Islet precursor cell (in vitro differentiated cells): ENCODE measurements around the gene SLC34A1.
"Not testable (repeated sequence)": the region's sequence is repeated elsewhere in the genome, so short reads cannot be mapped to it uniquely, and the experiment has no call there.

Source experiments
- DNase-seq: peaks from one replicate; pipeline ENCODE4 v3.0.0-alpha.2; 2018

Gene SLC34A1

GRCh38 chr5:177356746-177357145 is 27.5 kb upstream of the SLC34A1 start:
- peak; percentile 41 for DNase-seq

DNA sequence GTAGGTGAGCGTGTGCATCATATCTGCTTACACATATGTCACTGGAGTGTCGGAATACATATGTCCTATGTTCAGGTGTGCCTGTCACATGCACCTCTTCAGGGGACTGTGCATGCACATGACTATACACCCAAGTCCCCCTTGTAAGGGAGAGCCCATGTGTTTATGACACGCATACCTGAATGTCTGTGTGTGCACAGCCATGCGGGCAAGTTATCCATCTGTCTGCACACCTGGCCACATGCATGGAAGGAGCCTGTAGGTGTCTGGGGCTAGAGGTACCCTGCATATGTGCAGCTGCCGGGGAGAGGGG is 27.1 kb upstream of the SLC34A1 start:
- DNase-seq = no peak

- DNase-seq = peak; percentile 43
Measured at GRCh38 chr5:177357459-177358351, 26.5 kb upstream of the SLC34A1 start, which contains the start of gene RGS14. Gene RGS14, plus strand, starts transcription at chr5:177357924. Its CDS starts 101 bp downstream, at chr5:177358025.

GRCh38 chr5:177358370-177358819 is 25.8 kb upstream of the SLC34A1 start:
- no peak for DNase-seq

- no peak for DNase-seq
Measured at GRCh38 chr5:177359451-177359851, 24.8 kb upstream of the SLC34A1 start.

- DNase-seq = no peak
Measured at GRCh38 chr5:177359860-177360259, 24.4 kb upstream of the SLC34A1 start.

DNA sequence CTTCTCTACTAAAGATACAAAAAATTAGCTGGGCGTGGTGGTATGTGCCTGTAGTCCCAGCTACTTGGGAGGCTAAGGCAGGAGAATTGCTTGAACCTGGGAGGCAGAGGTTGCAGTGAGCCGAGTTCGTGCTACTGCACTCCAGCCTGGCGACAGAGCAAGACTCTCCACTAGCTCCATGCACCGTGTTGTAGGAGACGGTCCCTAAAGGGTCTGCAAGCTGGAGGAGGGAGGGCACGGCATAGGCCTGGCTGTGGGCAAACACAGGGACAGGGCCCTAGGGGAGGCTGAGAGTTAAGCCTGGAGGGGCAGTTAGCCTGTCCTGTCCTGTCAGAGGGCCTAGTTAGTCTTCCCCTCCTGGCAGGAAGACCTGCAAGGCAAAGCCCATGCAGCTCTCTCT is 23.5 kb upstream of the SLC34A1 start:
- DNase-seq = not testable (repeated sequence)

GRCh38 chr5:177361418-177362291 is 22.6 kb upstream of the SLC34A1 start:
- no peak for DNase-seq

DNA sequence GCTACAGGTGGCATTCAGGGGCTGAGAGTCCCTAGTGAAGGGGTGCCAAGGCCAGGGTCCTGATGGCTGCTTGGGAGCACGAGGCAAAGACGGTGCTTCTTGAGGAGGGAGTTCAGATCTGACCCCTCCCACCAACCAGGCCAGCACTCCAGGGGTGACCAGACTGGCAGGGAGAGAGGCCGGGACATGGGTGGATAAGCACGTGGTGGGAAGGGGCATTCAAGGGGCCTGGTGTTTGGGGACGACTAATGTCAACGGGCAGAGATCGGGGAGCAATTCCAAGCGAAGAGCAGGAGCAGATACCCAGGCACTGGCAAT is 22.0 kb upstream of the SLC34A1 start:
- DNase-seq = no peak

- peak; percentile 79 for DNase-seq
Measured at GRCh38 chr5:177362610-177363507, 21.4 kb upstream of the SLC34A1 start.

GRCh38 chr5:177363565-177363964 is 20.7 kb upstream of the SLC34A1 start:
- DNase-seq = no peak

DNA sequence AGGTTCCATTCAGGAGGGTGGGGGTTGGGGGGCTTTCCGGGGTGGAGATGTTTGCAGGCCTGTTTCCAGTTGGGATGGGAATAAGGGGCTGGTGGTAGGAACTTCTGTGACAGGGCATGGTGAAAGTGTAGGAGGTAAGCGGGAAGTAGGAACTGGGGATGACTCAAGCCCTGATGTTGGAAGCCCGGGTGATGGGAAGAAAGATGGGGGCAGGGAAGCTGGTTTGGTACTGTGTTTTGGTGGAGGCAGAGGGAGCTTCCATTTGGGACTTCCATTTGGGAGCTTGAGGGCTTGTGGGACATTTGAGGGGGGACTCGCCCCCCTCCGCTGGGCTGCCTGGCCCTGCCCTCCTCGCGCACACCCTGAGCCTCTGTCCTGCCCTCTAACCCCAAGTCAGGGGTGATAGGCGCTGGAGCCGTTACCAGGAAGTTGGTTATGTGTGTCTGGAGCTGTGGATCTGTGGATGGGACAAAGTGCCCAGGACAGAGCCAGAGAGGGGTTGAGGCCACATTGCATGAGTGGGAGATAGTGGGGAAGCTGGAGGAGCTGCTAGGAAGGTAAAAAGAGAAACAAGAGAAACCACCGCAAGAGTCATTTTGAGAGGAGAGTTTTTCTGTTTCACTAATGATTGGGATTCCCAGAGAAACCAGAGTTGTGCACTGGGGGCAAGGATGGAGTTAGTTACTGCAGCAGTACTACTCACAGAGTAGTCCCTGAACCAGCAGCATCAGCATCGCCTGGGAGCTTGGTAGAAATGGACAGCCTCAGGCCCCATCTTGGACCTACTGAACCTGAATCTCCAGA is 19.9 kb upstream of the SLC34A1 start:
- DNase-seq = no peak

GRCh38 chr5:177365845-177366527 is 18.2 kb upstream of the SLC34A1 start:
- no peak for DNase-seq

DNA sequence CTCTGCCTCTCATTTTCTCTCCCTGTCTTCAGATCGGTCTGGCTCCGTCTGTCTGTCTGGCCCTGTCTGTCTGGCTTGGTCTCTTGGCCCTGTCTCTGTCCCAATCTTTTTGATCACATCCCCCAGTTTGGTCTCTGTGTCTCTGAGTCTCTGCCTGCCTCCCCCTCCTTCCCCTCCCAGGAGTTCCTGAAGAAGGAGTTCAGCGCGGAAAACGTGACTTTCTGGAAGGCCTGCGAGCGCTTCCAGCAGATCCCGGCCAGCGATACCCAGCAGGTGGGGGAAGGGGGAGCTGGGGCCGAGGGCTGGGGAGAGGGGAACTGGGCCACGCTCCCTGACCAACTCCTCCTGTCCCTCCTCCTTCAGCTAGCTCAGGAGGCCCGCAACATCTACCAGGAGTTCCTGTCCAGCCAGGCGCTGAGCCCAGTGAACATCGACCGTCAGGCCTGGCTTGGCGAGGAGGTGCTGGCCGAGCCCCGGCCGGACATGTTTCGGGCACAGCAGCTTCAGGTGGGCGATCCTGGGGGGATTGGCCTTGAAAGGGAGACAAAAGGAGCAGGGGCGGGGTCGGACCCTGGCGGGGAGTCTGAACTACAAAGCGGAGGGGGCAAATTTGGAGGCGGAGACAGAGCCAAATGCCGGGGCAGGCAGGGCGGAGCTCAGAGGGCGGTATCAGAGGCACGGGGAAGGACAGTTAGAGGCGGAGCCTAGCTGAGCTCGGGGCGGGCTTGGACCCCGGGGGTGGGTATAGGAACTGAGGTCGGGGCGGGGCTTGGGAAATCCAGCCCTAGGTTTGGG is 17.5 kb upstream of the SLC34A1 start:
- peak; percentile 96 for DNase-seq

DNA sequence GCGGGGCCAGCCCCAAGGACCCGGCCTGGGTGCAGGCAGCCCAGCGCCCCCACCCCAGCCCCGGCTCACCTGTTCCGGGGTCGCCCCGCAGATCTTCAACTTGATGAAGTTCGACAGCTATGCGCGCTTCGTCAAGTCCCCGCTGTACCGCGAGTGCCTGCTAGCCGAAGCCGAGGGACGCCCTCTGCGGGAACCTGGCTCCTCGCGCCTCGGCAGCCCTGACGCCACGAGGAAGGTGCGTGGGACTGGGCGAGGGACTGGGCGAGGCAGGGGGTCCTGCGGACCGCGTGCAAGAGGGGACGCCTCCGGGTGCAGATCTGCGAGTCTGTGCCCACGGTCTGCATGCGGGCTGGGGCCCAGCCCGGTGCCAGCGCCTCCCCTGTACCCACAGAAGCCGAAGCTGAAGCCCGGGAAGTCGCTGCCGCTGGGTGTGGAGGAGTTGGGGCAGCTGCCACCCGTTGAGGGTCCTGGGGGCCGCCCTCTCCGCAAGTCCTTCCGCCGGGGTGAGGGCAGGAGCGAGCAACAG is 16.8 kb upstream of the SLC34A1 start:
- no peak for DNase-seq

- no peak for DNase-seq
Measured at GRCh38 chr5:177367981-177368868, 16.0 kb upstream of the SLC34A1 start.

DNA sequence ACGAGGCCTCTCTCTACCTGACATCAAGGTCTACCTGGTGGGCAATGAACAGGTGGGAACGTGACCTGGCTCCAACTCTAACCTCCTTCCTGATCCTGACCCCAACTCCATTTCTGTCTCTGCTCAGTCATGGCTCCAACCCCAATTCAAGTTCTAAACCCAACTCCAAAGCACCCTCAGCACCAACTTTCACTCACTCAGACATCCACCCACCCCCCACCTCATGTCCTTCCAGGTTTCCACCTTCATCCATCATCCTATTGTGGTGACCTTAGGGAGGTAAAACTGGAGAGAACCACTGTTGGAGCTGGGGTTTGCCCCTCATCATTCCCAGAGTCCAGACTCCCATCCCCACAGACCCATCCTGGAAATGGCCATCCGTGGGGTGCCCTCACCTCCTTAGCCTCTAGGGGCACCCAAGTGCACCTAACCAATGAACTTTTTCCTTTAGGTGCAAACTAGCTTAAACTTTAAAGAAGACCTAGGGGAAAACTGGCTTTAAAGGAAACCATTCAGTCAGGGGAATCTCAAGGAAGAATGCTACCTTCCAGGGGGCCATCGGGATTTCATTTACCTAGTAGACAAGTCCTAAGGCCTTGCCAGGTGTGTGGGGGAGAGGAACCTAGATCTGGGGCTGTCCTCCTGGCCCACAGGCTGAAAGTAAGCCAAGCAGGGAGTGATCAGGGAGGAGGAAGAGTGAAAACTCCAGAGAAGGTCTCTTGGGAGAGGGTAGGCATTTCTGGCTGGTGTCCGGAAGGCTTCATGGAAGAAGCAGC is 15.2 kb upstream of the SLC34A1 start:
- DNase-seq = no peak
